ENCODE measurements around the gene ACSL6.

The ACSL6 gene

DNA sequence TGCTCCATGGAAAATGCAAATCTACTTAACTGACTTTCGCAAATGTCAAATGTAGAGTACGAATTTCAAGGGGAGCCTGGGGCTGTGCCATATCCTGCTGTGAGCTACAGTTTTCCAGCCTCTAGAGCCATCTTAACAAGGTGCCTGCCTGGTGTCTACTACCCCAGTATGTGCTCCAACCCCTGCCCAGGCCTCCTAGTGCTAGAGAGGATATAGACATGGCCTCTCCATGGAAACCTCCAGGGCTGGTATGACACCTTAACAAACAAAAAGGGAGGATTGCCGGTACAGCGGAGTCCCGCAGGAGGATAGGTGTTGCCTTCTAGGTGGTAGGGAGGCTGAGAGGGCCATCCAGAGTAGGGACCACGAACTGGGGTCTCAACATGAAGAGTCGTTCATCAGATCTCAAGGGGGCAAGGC is 35.4 kb upstream of the ACSL6 start:
- no peak for DNase-seq (ENCODE audit: low read depth in 3 of 3)

GRCh38 chr5:132044207-132044606 is 32.7 kb upstream of the ACSL6 start:
- no peak for DNase-seq (ENCODE audit: low read depth in 3 of 3)

- no peak for DNase-seq (ENCODE audit: low read depth in 3 of 3)
These were observed 25.9 kb upstream of the ACSL6 start for GRCh38 chr5:132037353-132037752.

DNA sequence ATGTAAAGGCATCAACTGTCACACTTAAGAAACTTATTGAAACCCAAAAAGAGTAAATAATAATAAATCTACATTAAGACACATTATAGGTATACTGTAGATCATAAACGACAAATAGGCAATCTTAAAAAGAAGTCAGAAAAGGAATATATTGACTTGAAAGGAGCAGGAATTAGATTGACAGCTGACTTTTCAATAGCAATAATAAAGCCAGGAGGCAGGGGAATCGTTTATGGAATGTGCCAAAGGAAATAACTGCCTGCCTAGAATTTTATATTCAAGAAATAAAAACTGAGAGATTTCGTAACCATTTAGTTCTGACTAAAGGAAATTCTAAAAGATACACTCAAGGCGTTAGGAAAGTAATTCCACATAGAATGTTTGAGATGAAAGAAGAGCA is 21.7 kb upstream of the ACSL6 start:
- no peak for DNase-seq (ENCODE audit: low read depth in 3 of 3)

- no peak for DNase-seq (ENCODE audit: low read depth in 3 of 3)
These were observed 20.7 kb upstream of the ACSL6 start for GRCh38 chr5:132032196-132032595.

DNA sequence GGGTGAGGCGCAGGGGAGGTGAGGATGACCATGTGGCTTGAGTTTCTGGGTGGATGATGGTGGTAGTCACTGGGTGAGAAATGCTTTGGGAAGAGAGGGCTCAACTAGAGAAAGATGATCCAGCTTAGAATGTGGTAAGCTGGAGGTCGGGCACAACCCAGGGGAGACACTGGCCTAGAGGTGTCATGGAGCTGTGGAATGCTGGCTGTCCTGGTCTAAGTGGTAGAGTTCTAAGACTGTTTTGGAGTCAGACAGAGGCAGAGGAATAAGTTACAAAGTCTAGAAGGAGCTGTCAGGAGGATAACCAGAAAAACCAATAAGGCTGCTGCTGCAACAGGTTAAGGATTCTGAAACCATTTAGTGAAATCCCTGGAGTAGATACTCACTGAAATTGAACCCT is 19.2 kb upstream of the ACSL6 start:
- no peak for DNase-seq (ENCODE audit: low read depth in 3 of 3)

- DNase-seq (ENCODE audit: low read depth in 3 of 3) = no peak
These were observed 18.3 kb upstream of the ACSL6 start for GRCh38 chr5:132029609-132030330.

DNA sequence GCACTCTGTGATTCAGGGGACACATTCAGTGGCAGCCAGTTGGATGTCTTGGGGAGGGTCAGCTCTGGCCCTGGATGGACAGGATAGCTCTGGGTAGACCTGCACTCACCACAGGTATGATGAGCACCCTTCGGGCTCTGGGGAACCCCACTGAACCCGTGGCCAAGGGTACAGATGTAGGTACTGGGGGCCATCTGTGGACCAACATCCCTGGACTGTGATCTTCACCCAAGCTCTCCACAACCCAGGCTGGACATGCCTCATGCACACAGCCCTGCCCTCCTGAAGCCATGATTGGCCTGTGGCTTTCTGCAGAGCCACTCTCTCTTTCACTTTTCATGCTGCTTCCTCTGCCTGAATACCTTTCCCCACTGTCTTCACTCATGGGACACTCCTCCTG is 15.6 kb upstream of the ACSL6 start:
- DNase-seq (ENCODE audit: low read depth in 3 of 3) = no peak

GRCh38 chr5:132026516-132027008 is 15.1 kb upstream of the ACSL6 start:
- DNase-seq (ENCODE audit: low read depth in 3 of 3) = peak in 1 of 3 experiments; percentile 40

GRCh38 chr5:132025403-132025971 is 14.0 kb upstream of the ACSL6 start:
- no peak for DNase-seq (ENCODE audit: low read depth in 3 of 3)

DNA sequence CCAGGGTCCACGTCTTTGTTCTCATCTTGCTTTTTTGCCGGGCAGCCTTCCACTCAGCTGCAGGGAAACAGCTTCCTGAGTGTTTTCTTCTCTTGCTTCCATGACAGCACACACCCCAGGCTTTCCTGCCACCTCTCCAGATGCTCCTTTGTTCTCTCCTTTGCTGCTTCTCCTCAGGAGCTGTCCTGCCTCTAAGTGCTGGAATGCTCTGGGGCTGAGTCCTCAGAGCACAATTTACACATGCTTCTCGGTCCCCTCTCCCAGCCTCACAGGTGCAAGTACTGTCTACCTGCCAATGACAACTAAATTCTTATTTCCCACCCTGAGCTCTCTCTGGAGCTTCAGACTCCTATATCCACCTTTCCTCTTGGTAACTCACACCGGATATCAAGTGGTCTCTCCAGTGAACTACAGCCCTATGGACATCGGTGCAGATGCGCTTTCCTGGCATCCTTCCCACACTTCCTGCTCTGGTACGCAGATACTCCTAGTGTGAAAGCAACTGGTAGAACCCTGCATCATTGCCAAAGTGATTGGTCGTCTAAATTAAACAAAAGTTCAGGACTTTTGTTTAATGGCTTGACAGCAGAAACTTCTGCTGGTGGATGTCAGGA is 13.4 kb upstream of the ACSL6 start:
- DNase-seq (ENCODE audit: low read depth in 3 of 3) = no peak

DNA sequence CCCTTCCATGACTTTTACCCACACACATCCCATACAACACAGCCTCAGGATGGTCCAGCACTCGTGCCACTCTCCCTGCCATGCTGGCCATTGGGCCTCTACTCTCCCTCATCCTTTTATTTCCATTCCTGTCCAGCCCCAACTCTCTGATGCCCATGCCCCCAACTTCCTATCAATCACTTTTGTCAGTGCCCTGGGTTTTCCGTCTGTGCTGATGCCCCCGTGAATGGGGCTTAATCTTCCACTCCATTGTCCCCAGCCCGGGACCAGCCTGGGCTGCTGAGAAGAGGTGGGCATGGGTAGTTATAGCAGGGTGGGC is 12.6 kb upstream of the ACSL6 start:
- DNase-seq (ENCODE audit: low read depth in 3 of 3) = no peak

DNA sequence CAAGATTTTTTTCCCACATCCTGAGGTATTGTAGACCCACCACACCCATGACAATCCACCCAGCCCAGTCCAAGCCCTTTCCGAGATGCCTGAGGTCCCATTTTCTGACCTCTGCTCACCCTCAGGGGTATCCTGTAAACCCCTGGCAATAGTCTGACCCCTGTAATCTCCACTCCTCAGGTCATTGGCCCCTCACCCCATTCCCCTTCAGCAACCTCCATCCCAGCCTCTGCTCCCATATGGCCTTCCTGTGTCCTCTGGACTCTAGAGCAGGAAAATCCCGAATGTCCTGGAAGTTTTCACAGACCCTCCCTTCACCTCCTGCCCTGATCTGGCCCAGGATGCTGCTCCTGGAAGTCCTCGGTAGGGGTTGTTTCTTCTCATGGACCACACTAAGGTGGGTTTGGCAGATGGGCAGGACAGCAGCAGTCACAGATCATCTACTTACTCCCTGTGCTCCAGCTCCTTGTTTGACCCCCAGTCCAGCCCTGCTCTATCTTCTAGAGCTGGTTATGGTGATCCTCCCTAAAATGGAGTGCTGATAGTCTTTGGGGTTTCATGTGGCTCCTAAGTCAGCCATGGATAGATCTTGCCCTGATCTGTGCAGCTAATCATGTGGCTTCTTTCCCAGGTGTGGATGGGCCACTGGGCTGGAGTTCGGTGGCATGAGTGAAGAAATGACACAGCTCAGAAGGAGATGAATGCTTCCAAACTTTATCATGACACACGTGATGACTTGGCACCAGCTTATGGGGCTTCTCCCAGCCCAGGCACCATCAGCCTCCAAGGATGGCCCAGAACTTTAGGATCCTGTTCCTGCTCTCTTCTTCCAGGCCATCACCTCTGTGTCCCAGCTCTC is 12.0 kb upstream of the ACSL6 start:
- DNase-seq (ENCODE audit: low read depth in 3 of 3) = no peak

DNA sequence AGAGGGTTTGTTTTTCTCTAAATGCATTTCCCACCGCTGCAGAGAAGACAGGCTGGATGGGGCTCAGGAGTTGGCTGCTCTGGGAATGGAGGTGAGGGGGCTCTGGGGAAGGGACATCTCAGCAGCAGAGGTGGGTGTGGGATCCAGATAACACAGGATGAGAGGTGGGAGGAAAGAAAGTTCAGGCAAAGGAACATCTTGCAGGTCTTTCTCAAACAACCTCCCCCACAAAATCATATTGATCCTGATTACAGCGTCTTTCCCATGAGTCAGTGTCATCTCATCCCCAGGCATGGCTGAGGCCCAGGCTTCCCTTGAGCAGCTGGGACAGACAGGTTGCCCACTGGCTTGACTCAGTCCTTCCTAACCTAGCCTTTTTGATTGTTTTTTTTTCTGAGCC is 11.3 kb upstream of the ACSL6 start:
- peak in 2 of 3 experiments; percentile 36 to 65 for DNase-seq (ENCODE audit: low read depth in 3 of 3)

DNA sequence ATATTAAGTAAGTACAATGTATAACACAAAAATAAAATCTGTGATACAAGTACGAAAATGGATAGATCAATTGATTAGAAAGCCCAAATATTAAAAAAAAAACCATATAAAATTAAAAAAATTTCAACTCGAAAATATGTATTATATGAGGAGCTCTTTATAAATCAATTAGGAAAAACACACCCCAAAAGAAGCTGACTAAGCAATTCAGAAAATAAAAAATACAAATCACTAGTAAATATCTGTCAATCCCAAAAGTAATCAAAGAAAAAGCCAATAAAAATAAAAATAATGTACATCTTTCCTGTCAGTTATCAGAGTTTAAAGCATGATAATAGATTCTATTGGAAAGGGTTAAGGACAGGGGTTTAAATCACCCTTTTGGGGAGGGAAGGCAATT is 10.2 kb upstream of the ACSL6 start:
- DNase-seq (ENCODE audit: low read depth in 3 of 3) = no peak

GRCh38 chr5:132020568-132021339 is 9.3 kb upstream of the ACSL6 start:
- DNase-seq (ENCODE audit: low read depth in 3 of 3) = peak in 1 of 3 experiments; percentile 22

DNA sequence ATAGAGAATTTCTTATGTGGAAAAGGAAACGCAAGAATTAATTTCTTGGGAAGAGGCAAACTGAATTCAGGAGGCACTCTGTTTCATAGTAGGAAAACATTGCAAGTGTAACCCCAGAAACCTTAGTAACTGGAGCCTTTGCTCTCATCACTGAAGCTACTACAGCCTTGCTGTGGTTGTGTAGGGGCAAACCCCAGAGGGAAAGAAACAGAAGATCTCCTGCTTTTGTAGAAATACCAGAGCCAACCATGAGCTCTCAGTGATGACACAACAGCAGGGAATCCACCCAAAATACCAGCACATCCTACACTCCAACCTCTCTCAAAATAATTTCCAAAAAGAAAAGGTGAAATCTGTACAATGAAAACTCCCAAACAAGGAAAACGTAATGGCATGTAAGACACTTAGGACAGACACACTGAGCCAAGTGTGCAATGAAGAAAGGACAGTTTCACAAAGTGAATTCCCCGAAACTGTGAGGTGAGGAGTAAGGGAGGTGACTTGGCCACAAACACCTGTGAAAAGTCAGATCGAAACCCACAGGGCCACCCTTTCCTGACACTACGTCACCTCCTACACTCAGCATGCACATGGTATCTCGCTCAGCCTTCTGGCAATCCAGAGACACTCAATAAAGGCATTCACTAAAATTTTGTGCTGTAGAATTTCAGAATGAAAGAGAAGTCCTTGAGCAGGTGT is 8.5 kb upstream of the ACSL6 start:
- DNase-seq (ENCODE audit: low read depth in 3 of 3) = peak; percentile 55 to 72 (median 67)

- no peak for DNase-seq (ENCODE audit: low read depth in 3 of 3)
These were observed 7.9 kb upstream of the ACSL6 start for GRCh38 chr5:132019337-132019736.

GRCh38 chr5:132017738-132018625 is 6.5 kb upstream of the ACSL6 start:
- DNase-seq (ENCODE audit: low read depth in 3 of 3) = no peak

- DNase-seq (ENCODE audit: low read depth in 3 of 3) = no peak
These were observed 5.9 kb upstream of the ACSL6 start for GRCh38 chr5:132017316-132017715.

Data from stimulated activated CD4-positive, alpha-beta T cell treated with anti-CD3 and anti-CD28 coated beads, TNF-alpha, amount 100 ng/mL, for 24 hours (primary cell).